K562 (cell line): ENCODE measurements around the gene ETV2. TPM values are rescaled to one million over a fixed set of nuclear protein-coding genes. Genes with fewer than 3 reads are reported as not detected.

Source experiments
- AFF1 ChIP-seq, 2 experiments: fragments of 450-650 bp; IDR thresholded peaks; 2 replicates each; pipeline ENCODE4 v1.6.1; 2018; ENCODE audit warnings: mild to moderate bottlenecking in 2 of 2, low read depth in 1 of 2; ENCODE audit not compliant: partially characterized antibody in 2 of 2
- ATF7 ChIP-seq: fragments of 450-650 bp; IDR thresholded peaks from 2 replicates; pipeline ENCODE4 v1.7.1; 2014; ENCODE audit warnings: mild to moderate bottlenecking, moderate library complexity
- BRF1 ChIP-seq: IDR thresholded peaks from 3 replicates; pipeline ENCODE4 v1.6.1; 2011; ENCODE audit warnings: borderline replicate concordance, mild to moderate bottlenecking; ENCODE audit not compliant: insufficient read length; ENCODE audit errors: extremely low read depth
- DNMT1 ChIP-seq: fragments of 450-650 bp; IDR thresholded peaks from 2 replicates; pipeline ENCODE4 v1.6.1; 2016; ENCODE audit warnings: antibody characterized with exemption, mild to moderate bottlenecking
- E2F5 ChIP-seq: sonication (generic); formaldehyde crosslinking; IDR thresholded peaks from 2 replicates; pipeline ENCODE4 v1.8.0; 2022; ENCODE audit warnings: mild to moderate bottlenecking, missing genetic modification reagents
- EGR1 ChIP-seq: fragments of 450-650 bp; conservative IDR thresholded peaks from 2 replicates; pipeline ENCODE4 v1.6.1; 2017; ENCODE audit warnings: mild to moderate bottlenecking
- GATA2 ChIP-seq: sonication (generic); formaldehyde crosslinking; IDR thresholded peaks from 2 replicates; pipeline ENCODE4 v1.4.0; 2020; ENCODE audit warnings: mild to moderate bottlenecking, missing genetic modification reagents
- HOMEZ ChIP-seq: fragments of 250-450 bp; sonication (Bioruptor Pico); IDR thresholded peaks from 2 replicates; pipeline ENCODE4 v1.4.0; 2020; ENCODE audit warnings: mild to moderate bottlenecking, moderate library complexity
- LCOR ChIP-seq: sonication (generic); formaldehyde crosslinking; IDR thresholded peaks from 2 replicates; pipeline ENCODE4 v1.8.0; 2022; ENCODE audit warnings: mild to moderate bottlenecking, missing genetic modification reagents
- MCM3 ChIP-seq: fragments of 450-650 bp; IDR thresholded peaks from 2 replicates; pipeline ENCODE4 v1.6.1; 2016
- MTF1 ChIP-seq: fragments of 250-450 bp; sonication (Bioruptor Pico); IDR thresholded peaks from 2 replicates; pipeline ENCODE4 v1.9.0; 2021; ENCODE audit warnings: moderate library complexity, mild to moderate bottlenecking, inconsistent platforms, borderline replicate concordance
- NCOR1 ChIP-seq: fragments of 450-650 bp; IDR thresholded peaks from 2 replicates; pipeline ENCODE4 v1.6.1; 2016; ENCODE audit warnings: mild to moderate bottlenecking, moderate library complexity
- PHTF2 ChIP-seq: fragments of 250-450 bp; sonication (Bioruptor Pico); IDR thresholded peaks from 2 replicates; pipeline ENCODE4 v1.5.0; 2021; ENCODE audit warnings: mild to moderate bottlenecking
- SMAD4 ChIP-seq: fragments of 250-450 bp; sonication (Bioruptor Pico); conservative IDR thresholded peaks from 2 replicates; pipeline ENCODE4 v1.8.0; 2021; ENCODE audit warnings: inconsistent platforms, mild to moderate bottlenecking, moderate library complexity
- SMARCC2 ChIP-seq: fragments of 450-650 bp; IDR thresholded peaks from 2 replicates; pipeline ENCODE4 v1.6.1; 2017; ENCODE audit warnings: antibody characterized with exemption, moderate library complexity, mild to moderate bottlenecking, low read depth
- TRIM24 ChIP-seq, 2 experiments: fragments of 450-650 bp; IDR thresholded peaks; 2 replicates each; pipeline ENCODE4 v1.6.1; 2016
- WHSC1 ChIP-seq: IDR thresholded peaks from one replicate; pipeline ENCODE4 v1.6.1; 2012; ENCODE audit warnings: low read length, control low read depth, inconsistent platforms
- ZBED1 ChIP-seq: IDR thresholded peaks from 2 replicates; pipeline ENCODE4 v1.6.1; 2014
- ZBTB5 ChIP-seq: fragments of 450-650 bp; IDR thresholded peaks from 2 replicates; pipeline ENCODE4 v1.6.1; 2017; ENCODE audit warnings: antibody characterized with exemption
- ZFPM2 ChIP-seq: fragments of 250-450 bp; sonication (Bioruptor Pico); IDR thresholded peaks from 2 replicates; pipeline ENCODE4 v1.5.1; 2022; ENCODE audit warnings: mild to moderate bottlenecking
- ZNF239 ChIP-seq: fragments of 250-450 bp; sonication (Bioruptor Pico); IDR thresholded peaks from 2 replicates; pipeline ENCODE4 v1.4.0; 2020; ENCODE audit warnings: mild to moderate bottlenecking
- ZNF274 ChIP-seq: IDR thresholded peaks from 2 replicates; pipeline ENCODE4 v1.6.1; 2011; ENCODE audit warnings: low read depth, mild to moderate bottlenecking, low read length, moderate library complexity, borderline replicate concordance
- polyA plus RNA-seq, 8 experiments: library from polyadenylated mRNA; depleted of rRNA in 4 of 8; stranded (reverse) in 5 of 8; unstranded in 3 of 8; fragments of >200 nt; fragmentation: Nextera tagmentation in 2 of 8; fragmentation: Illumina TruSeq in 1 of 8; extraction: Ambion mirVana in 2 of 8; extraction: Trizol in 1 of 8; gene quantifications; 2 replicates each; pipeline versions ENCODE4 v1.2.1 to v1.2.3, GENCODE V29; 2011 to 2014; ENCODE audit warnings: inconsistent platforms in 1 of 8, missing spikeins in 1 of 8
- total RNA-seq, 7 experiments: library from RNA; depleted of rRNA in 6 of 7; stranded (reverse); fragments of >200 nt in 6 of 7; fragmentation: Illumina TruSeq in 2 of 7; extraction: Trizol in 2 of 7; gene quantifications; 2 replicates each; pipeline versions ENCODE4 v1.2.1 to v1.2.3, GENCODE V29; 2011 to 2021; ENCODE audit warnings: low replicate concordance in 1 of 7

Gene ETV2
- total and polyA plus RNA-seq, 9 of the 15 experiments (the other 6 are each of a cell fraction or from before 2014, with no cell fraction given), result 0.11 to 3.7 (median 0.55) TPM

- TF ChIP-seq AFF1 (IDR thresholded peaks at IDR 0.05; ENCODE audit: low read depth in 1 of 2, partially characterized antibody in 2 of 2) (no peak), ZBED1 (no peak), SMAD4 (peak; percentile 81), PHTF2 (CRISPR knock-in tag) (no peak), E2F5 (CRISPR knock-in tag) (0 out of 2 replicates have a peak, but pooled peaks have one; percentile 14), ATF7 (peak; percentile 100), HOMEZ (CRISPR knock-in tag) (peak; percentile 72; the same call in 1 of the 2 replicates), EGR1 (0 out of 2 replicates have a peak, but pooled peaks have one; percentile 19), ZNF239 (CRISPR knock-in tag) (no peak), LCOR (CRISPR knock-in tag) (0 out of 2 replicates have a peak, but pooled peaks have one; percentile 71), MCM3 (no peak), DNMT1 (no peak), MTF1 (CRISPR knock-in tag) (no peak), NCOR1 (no peak), GATA2 (CRISPR knock-in tag) (no peak), ZNF274 (no peak), SMARCC2 (no peak), BRF1 (no peak), WHSC1 (no peak), ZFPM2 (CRISPR knock-in tag) (no peak), ZBTB5 (no peak), TRIM24 (IDR thresholded peaks at IDR 0.05) (no peak)
Measured at GRCh38 chr19:35612559-35613321, 28.8 kb upstream of the ETV2 start, which contains the start of gene HAUS5 (continued).
